HEK293T (cell line): ENCODE results near the gene SRCIN1.

Experiments used
- ARNT ChIP-seq: fragments of 450-650 bp; IDR thresholded peaks from 2 replicates; pipeline ENCODE4 v1.6.1; 2017; ENCODE audit warnings: mild to moderate bottlenecking
- BHLHE40 ChIP-seq: fragments of 450-650 bp; IDR thresholded peaks from 2 replicates; pipeline ENCODE4 v1.6.1; 2016; ENCODE audit warnings: mild to moderate bottlenecking, moderate library complexity, borderline replicate concordance
- ELF4 ChIP-seq: fragments of 450-650 bp; IDR thresholded peaks from 2 replicates; pipeline ENCODE4 v1.6.1; 2017; ENCODE audit warnings: antibody characterized with exemption
- FOXA1 ChIP-seq: fragments of 450-650 bp; IDR thresholded peaks from 2 replicates; pipeline ENCODE4 v1.6.1; 2016; ENCODE audit warnings: mild to moderate bottlenecking
- FOXK2 ChIP-seq: fragments of 450-650 bp; IDR thresholded peaks from 2 replicates; pipeline ENCODE4 v1.6.1; 2016; ENCODE audit warnings: mild to moderate bottlenecking
- FOXM1 ChIP-seq: fragments of 450-650 bp; IDR thresholded peaks from 2 replicates; pipeline ENCODE4 v1.6.1; 2017; ENCODE audit warnings: mild to moderate bottlenecking, borderline replicate concordance
- L3MBTL2 ChIP-seq: fragments of 450-650 bp; conservative IDR thresholded peaks from 2 replicates; pipeline ENCODE4 v1.6.1; 2016; ENCODE audit warnings: mild to moderate bottlenecking
- PKNOX1 ChIP-seq: fragments of 450-650 bp; IDR thresholded peaks from 2 replicates; pipeline ENCODE4 v1.6.1; 2016
- SP1 ChIP-seq: fragments of 450-650 bp; IDR thresholded peaks from 2 replicates; pipeline ENCODE4 v1.6.1; 2017
- SUZ12 ChIP-seq: fragments of 450-650 bp; IDR thresholded peaks from 2 replicates; pipeline ENCODE4 v1.6.1; 2016; ENCODE audit warnings: mild to moderate bottlenecking
- TARDBP ChIP-seq: fragments of 450-650 bp; IDR thresholded peaks from 2 replicates; pipeline ENCODE4 v1.6.1; 2016
- ZNF384 ChIP-seq: fragments of 450-650 bp; IDR thresholded peaks from 2 replicates; pipeline ENCODE4 v1.6.1; 2016

GRCh38 chr17:38605841-38606645, at the start of gene SRCIN1:
- TF ChIP-seq FOXK2 (no peak), ARNT (no peak), TARDBP (no peak), BHLHE40 (no peak), SP1 (no peak), FOXA1 (no peak), FOXM1 (no peak), ZNF384 (no peak), SUZ12 (no peak), PKNOX1 (no peak), ELF4 (no peak), L3MBTL2 (peak; percentile 69)
